PC-9 (cell line): ENCODE data around the gene C5orf58. TPM values are rescaled to one million over a fixed set of nuclear protein-coding genes. Genes with fewer than 3 reads are reported as not detected.

Source experiments
- BruUV-seq: library from RNA; stranded (reverse); fragments of 400-500 nt; replicated peaks from 2 replicates; lab custom pipeline; 2021; lab: Mats Ljungman, UMichigan
- CTCF ChIA-PET: fragments of 300-600 bp; sonication (Branson Sonifier 250); formaldehyde crosslinking; loops from one replicate; lab custom pipeline; 2022; ENCODE audit warnings: antibody characterized with exemption; lab: Charles Lee
- POLR2A ChIA-PET: fragments of 300-600 bp; sonication (Branson Sonifier 250); formaldehyde crosslinking; loops from one replicate; lab custom pipeline; 2022; ENCODE audit warnings: antibody characterized with exemption; ENCODE audit not compliant: unreplicated experiment; lab: Charles Lee
- DNase-seq, 2 experiments: peaks; one replicate each; pipeline versions ENCODE4 v3.0.0 to v3.0.0-alpha.2; 2015 to 2022; ENCODE audit warnings: mixed read lengths in 1 of 2
- H2AFZ ChIP-seq: fragments of 200-600 bp; sonication (generic); 2 replicates; pipeline ENCODE4 v1.8.1; 2017; ENCODE audit warnings: antibody characterized with exemption
- H3F3A ChIP-seq: fragments of 200-600 bp; sonication (generic); 2 replicates; pipeline ENCODE4 v1.8.1; 2017; ENCODE audit warnings: antibody characterized with exemption, mild to moderate bottlenecking, low read depth; ENCODE audit not compliant: insufficient read depth
- H3K27ac ChIP-seq: fragments of 200-600 bp; sonication (generic); 2 replicates; pipeline ENCODE4 v1.6.1; 2016; ENCODE audit warnings: mixed run types
- H3K27me3 ChIP-seq: fragments of 200-600 bp; sonication (generic); 2 replicates; pipeline ENCODE4 v1.6.1; 2016; ENCODE audit warnings: low read depth, mixed run types; ENCODE audit not compliant: insufficient read depth
- H3K36me3 ChIP-seq: fragments of 200-600 bp; sonication (generic); 2 replicates; pipeline ENCODE4 v1.6.1; 2016; ENCODE audit warnings: low read depth, mixed run types
- H3K4me1 ChIP-seq: fragments of 200-600 bp; sonication (generic); replicated peaks from 2 replicates; pipeline ENCODE4 v1.6.1; 2016; ENCODE audit warnings: mixed run types; ENCODE audit not compliant: insufficient read depth
- H3K4me2 ChIP-seq: fragments of 200-600 bp; sonication (generic); 2 replicates; pipeline ENCODE4 v1.6.1; 2017; ENCODE audit warnings: mixed run types
- H3K4me3 ChIP-seq: fragments of 200-600 bp; sonication (generic); 2 replicates; pipeline ENCODE4 v1.6.1; 2016; ENCODE audit warnings: mixed run types
- H3K79me2 ChIP-seq: fragments of 200-600 bp; sonication (generic); 2 replicates; pipeline ENCODE4 v1.6.1; 2017; ENCODE audit warnings: low read depth, mixed run types
- H3K9me2 ChIP-seq: fragments of 200-600 bp; sonication (generic); 2 replicates; pipeline ENCODE4 v1.8.1; 2017; ENCODE audit warnings: mild to moderate bottlenecking; ENCODE audit not compliant: insufficient read depth
- H3K9me3 ChIP-seq: fragments of 200-600 bp; sonication (generic); 2 replicates; pipeline ENCODE4 v1.8.1; 2016; ENCODE audit warnings: low read depth; ENCODE audit not compliant: insufficient read depth
- H4K20me1 ChIP-seq: fragments of 200-600 bp; sonication (generic); 2 replicates; pipeline ENCODE4 v1.8.1; 2017; ENCODE audit not compliant: insufficient read depth
- CTCF ChIP-seq: fragments of 200-600 bp; sonication (generic); conservative IDR thresholded peaks from 2 replicates; pipeline ENCODE4 v1.6.1; 2017; ENCODE audit warnings: mixed run types, antibody characterized with exemption, mild to moderate bottlenecking, moderate library complexity
- EZH2 ChIP-seq: fragments of 200-600 bp; sonication (generic); IDR thresholded peaks from 2 replicates; pipeline ENCODE4 v1.8.0; 2017; ENCODE audit warnings: antibody characterized with exemption, low read depth
- intact Hi-C: fragments of 100-400 bp; cut with micrococcal nuclease; formaldehyde crosslinking; loops from one replicate; pipeline ENCODE4 v1.10.0; 2022; ENCODE audit not compliant: unreplicated experiment
- total RNA-seq: library from RNA; stranded (reverse); gene quantifications from 2 replicates; pipeline ENCODE4 v1.2.3, GENCODE V29; 2021

Gene C5orf58
- total RNA-seq, 1 experiment from 2014 or later, result not detected

DNA sequence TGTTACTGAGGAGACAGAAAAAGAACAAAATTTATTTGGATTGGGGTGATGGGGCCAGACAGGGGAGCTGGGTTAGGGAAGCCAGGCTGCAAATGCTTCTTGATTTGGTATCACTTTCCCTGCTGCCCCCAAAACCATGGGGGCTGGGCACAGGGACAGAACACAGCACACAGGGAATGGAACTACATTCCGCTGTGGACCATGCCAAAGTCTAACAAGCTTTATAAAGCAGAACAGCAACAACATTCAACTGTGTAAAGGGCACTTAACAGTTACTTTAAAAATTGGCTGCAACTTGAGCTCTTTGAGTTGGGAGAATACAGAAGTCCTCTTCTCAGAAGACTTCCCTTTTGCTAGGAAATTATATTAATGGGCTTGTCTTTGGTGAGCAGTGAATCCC is 23.8 kb downstream of the C5orf58 start:
- no TSS peak for BruUV-seq
- Histone ChIP-seq H3F3A (peaks cover 21% of the 10 kb centered on the region), H3K36me3 (no peaks in the 10 kb centered on the region), H3K27me3 (0 out of 2 replicates have a peak, but pooled peaks cover 8% of the 10 kb centered on the region), H3K79me2 (no peaks in the 10 kb centered on the region), H3K9me2 (no peaks in the 10 kb centered on the region), H3K4me1 (peaks cover 16% of the 10 kb centered on the region), H3K9me3 (no peaks in the 10 kb centered on the region), H3K27ac (no peak overlapping the region), H3K4me3 (no peak overlapping the region), H4K20me1 (no peaks in the 10 kb centered on the region), H3K4me2 (no peak overlapping the region), H2AFZ (no peak overlapping the region)
- no peak for TF ChIP-seq EZH2
- DNase-seq, result no peak
- POLR2A ChIA-PET, result no interaction called here
- intact Hi-C loops, result no loop called here
- CTCF ChIA-PET, result no interaction called here

GRCh38 chr5:170257370-170257769 is 24.6 kb downstream of the C5orf58 start:
- H3K27me3 ChIP-seq, result 0 out of 2 replicates have a peak, but pooled peaks cover 8% of the 10 kb centered on the region
- no peak for TF ChIP-seq EZH2
- H3K4me1 ChIP-seq, result peaks cover 16% of the 10 kb centered on the region
- no peaks in the 10 kb centered on the region for H4K20me1 ChIP-seq
- H3K79me2 ChIP-seq, result no peaks in the 10 kb centered on the region
- ChIA-PET POLR2A (no interaction called here), CTCF (no interaction called here)
- intact Hi-C loops, result no loop called here
- no peaks in the 10 kb centered on the region for H3K9me3 ChIP-seq
- DNase-seq, result no peak
- no peak overlapping the region for H3K27ac ChIP-seq
- H3F3A ChIP-seq, result peaks cover 21% of the 10 kb centered on the region
- H3K36me3 ChIP-seq, result no peaks in the 10 kb centered on the region
- H3K4me2 ChIP-seq, result no peak overlapping the region
- H3K4me3 ChIP-seq, result no peak overlapping the region
- H2AFZ ChIP-seq, result no peak overlapping the region
- no TSS peak for BruUV-seq
- no peaks in the 10 kb centered on the region for H3K9me2 ChIP-seq

DNA sequence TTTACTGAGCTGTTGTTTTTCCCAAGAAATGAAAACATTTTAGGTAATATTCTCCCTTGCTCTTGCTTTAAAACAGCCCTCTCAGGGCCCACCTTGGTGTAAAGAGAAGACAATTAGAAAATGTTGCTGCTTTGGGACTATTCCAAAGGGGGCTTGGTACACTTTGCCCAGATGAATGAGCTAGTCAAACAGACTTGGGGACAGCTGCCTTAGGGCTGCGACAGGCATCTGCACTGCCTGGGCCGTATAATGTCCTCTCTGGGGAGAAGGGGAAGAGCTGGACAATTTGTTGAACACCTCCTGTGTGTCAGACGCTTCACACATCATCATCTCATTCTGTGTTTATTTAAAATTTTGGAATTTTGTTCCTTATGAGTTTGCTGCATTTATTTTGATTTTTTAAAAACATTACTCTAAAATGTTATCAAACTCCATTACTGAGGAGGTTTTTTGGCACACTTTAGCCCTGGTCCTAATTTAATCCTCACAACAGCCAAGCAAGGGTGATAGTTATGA is 28.8 kb downstream of the C5orf58 start:
- Histone ChIP-seq H3K27me3 (peaks cover 21% of the 10 kb centered on the region; the same call in 1 of the 2 replicates), H3K9me2 (no peaks in the 10 kb centered on the region), H3K4me1 (no peaks in the 10 kb centered on the region), H3K4me2 (no peak overlapping the region), H3K27ac (no peak overlapping the region), H3K9me3 (no peaks in the 10 kb centered on the region), H3K79me2 (no peaks in the 10 kb centered on the region), H3F3A (no peaks in the 10 kb centered on the region), H2AFZ (no peak overlapping the region), H4K20me1 (no peaks in the 10 kb centered on the region), H3K36me3 (no peaks in the 10 kb centered on the region), H3K4me3 (no peak overlapping the region)
- DNase-seq, result no peak
- TF ChIP-seq EZH2, result no peak
- no peak for TF ChIP-seq CTCF
- CTCF ChIA-PET, result no interaction called here
- intact Hi-C loops, result no loop called here
- BruUV-seq, result no TSS peak
- POLR2A ChIA-PET, result no interaction called here

DNA sequence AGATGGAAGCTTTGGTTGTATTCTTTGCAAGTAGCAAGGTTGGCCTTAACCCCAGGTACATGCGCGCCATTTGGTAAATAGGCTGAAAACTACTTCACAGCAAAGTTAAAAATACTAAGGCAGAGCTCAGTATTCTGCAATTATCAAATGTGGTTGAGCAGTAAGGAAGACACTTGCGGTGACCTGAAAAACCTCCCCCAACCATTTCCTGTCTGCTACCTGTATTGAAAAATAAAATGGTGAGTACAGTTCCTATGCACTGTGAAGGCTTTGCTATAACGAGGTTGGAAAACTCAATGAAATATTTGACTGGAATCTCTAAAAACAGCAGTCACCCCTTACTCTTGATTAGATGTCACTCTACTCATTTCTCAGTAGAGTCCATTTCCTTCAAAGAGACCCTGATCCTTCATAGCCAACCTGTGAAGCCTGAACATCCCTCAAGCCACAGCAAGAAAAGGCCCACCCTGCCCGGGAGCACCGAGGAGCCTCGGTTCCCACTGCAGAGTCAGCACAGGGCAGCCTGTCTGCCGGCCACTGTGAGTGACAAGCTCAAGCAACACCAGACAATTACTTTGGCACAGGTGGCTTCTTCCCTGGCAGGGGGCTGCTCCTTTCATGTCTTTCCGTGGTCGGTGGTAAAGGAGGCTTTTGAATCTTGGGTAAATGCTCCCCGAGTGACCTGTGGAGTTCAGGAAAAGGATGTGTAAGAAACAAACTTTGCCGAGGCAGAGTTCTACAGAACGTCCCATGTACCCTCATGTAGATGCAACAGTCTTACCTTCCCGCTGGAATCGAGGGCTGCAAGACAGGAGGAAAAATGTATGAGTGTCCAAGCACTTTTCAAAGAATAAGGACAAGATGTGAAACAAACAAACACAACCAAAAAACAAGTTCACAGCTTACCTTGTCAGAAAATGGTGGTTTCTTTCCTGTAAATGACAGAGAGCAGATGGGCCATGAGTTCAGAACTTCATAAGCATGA is 29.6 kb downstream of the C5orf58 start:
- TF ChIP-seq CTCF (no peak), EZH2 (no peak)
- Histone ChIP-seq H3F3A (no peaks in the 10 kb centered on the region), H3K4me1 (no peaks in the 10 kb centered on the region), H3K4me2 (no peak overlapping the region), H2AFZ (no peak overlapping the region), H3K9me3 (no peaks in the 10 kb centered on the region), H3K79me2 (no peaks in the 10 kb centered on the region), H3K9me2 (no peaks in the 10 kb centered on the region), H3K27ac (no peak overlapping the region), H3K4me3 (no peak overlapping the region), H3K36me3 (no peaks in the 10 kb centered on the region), H4K20me1 (no peaks in the 10 kb centered on the region), H3K27me3 (peaks cover 28% of the 10 kb centered on the region; the same call in 1 of the 2 replicates)
- BruUV-seq, result no TSS peak
- DNase-seq, result no peak
- ChIA-PET CTCF (no interaction called here), POLR2A (no interaction called here)
- intact Hi-C loops, result no loop called here
